HCT116 (cell line): ENCODE results near the gene TIMM10. TPM values are rescaled to one million over a fixed set of nuclear protein-coding genes. Genes with fewer than 3 reads are reported as not detected.

Experiments
- ATAC-seq: fragments of 200-7000 bp; cut with Tn5 transposase; 2 replicates; pipeline ENCODE4 v1.9.1; 2020; ENCODE audit warnings: mild to moderate bottlenecking, moderate library complexity
- BruUV-seq: library from RNA; stranded (reverse); fragments of 400-500 nt; replicated peaks from 2 replicates; lab custom pipeline; 2021; lab: Mats Ljungman, UMichigan
- CTCF ChIA-PET: fragments of 300-600 bp; sonication (Branson Sonifier 250); formaldehyde crosslinking; loops from one replicate; lab custom pipeline; 2021; ENCODE audit warnings: antibody characterized with exemption; lab: Charles Lee
- POLR2A ChIA-PET: fragments of 300-600, 350-600 bp; sonication (Branson Sonifier 250); formaldehyde crosslinking; loops from one replicate; lab custom pipeline; 2021; ENCODE audit warnings: antibody characterized with exemption; lab: Charles Lee
- RAD21 ChIA-PET, 2 experiments: fragments of 300-600 bp; sonication (Branson Sonifier 250); formaldehyde crosslinking; loops; one replicate each; lab custom pipeline; 2023; ENCODE audit warnings: low total read pairs in 2 of 2; ENCODE audit not compliant: uncharacterized antibody in 2 of 2, unreplicated experiment in 2 of 2, low non-redundant PET in 1 of 2; lab: Charles Lee
- DNase-seq: peaks from one replicate; pipeline ENCODE4 v3.0.0-alpha.2; 2010; ENCODE audit warnings: low read depth, low spot score
- H2AFZ ChIP-seq: fragments of 200-600 bp; shearing (Covaris generic), sonication (generic); 2 replicates; pipeline ENCODE4 v1.6.1; 2017; ENCODE audit warnings: low read depth, mixed run types, mixed read lengths, antibody characterized with exemption, low read length; ENCODE audit not compliant: poor library complexity, severe bottlenecking
- H3K27ac ChIP-seq: 2 replicates; pipeline ENCODE4 v1.5.1; 2012; ENCODE audit warnings: low read depth, low read length
- H3K27me3 ChIP-seq: fragments of 200-600 bp; sonication (generic); 2 replicates; pipeline ENCODE4 v1.6.1; 2016; ENCODE audit warnings: mixed run types, low read length, mixed read lengths; ENCODE audit not compliant: insufficient read depth
- H3K36me3 ChIP-seq, 2 experiments: fragments of 200-500 bp in 1 of 2; fragments of 200-600 bp in 1 of 2; sonication (Bioruptor generic) in 1 of 2; sonication (generic) in 1 of 2; 2 replicates each; pipeline versions ENCODE4 v1.5.1 to v1.6.1; 2014 to 2016; ENCODE audit warnings: low read length in 2 of 2, inconsistent platforms in 1 of 2, mixed read lengths in 1 of 2, mixed run types in 1 of 2; ENCODE audit not compliant: insufficient read depth in 2 of 2, control insufficient read depth in 1 of 2
- H3K4me1 ChIP-seq, 2 experiments: fragments of 200-600 bp in 1 of 2; sonication (generic) in 1 of 2; 2 replicates each; pipeline versions ENCODE4 v1.5.1 to v1.6.1; 2012 to 2017; ENCODE audit warnings: low read length in 2 of 2, inconsistent platforms in 1 of 2, mild to moderate bottlenecking in 1 of 2, mixed read lengths in 1 of 2, mixed run types in 1 of 2, moderate library complexity in 1 of 2; ENCODE audit not compliant: insufficient read depth in 2 of 2, control insufficient read depth in 1 of 2
- H3K4me2 ChIP-seq: fragments of 200-600 bp; sonication (generic); 2 replicates; pipeline ENCODE4 v1.6.1; 2017; ENCODE audit warnings: mixed run types, low read length, mixed read lengths
- H3K4me3 ChIP-seq, 2 experiments: fragments of 200-600 bp in 1 of 2; sonication (generic) in 1 of 2; replicated peaks in 1 of 2; 2 replicates each; pipeline ENCODE4 v1.5.1; 2011 to 2016; ENCODE audit warnings: low read length in 2 of 2, control low read depth in 1 of 2, low read depth in 1 of 2, mild to moderate bottlenecking in 1 of 2, mixed read lengths in 1 of 2, mixed run types in 1 of 2
- H3K79me2 ChIP-seq: fragments of 200-600 bp; sonication (generic); 2 replicates; pipeline ENCODE4 v1.6.1; 2017; ENCODE audit warnings: mild to moderate bottlenecking, mixed run types, low read length, moderate library complexity, mixed read lengths; ENCODE audit not compliant: insufficient read depth
- H3K9ac ChIP-seq: fragments of 200-600 bp; sonication (generic); 2 replicates; pipeline ENCODE4 v1.6.1; 2016; ENCODE audit warnings: low read length, mixed read lengths
- H3K9me2 ChIP-seq: fragments of 200-600 bp; sonication (generic), shearing (Covaris generic); 2 replicates; pipeline ENCODE4 v1.6.1; 2017; ENCODE audit warnings: mixed run types, mild to moderate bottlenecking, moderate library complexity; ENCODE audit not compliant: insufficient read depth
- H3K9me3 ChIP-seq, 2 experiments: fragments of 200-500 bp in 1 of 2; fragments of 200-600 bp in 1 of 2; sonication (Bioruptor generic) in 1 of 2; sonication (generic) in 1 of 2; 2 replicates each; pipeline ENCODE4 v1.6.1; 2014 to 2017; ENCODE audit warnings: low read length in 2 of 2, mixed read lengths in 2 of 2, inconsistent platforms in 1 of 2, low read depth in 1 of 2, mild to moderate bottlenecking in 1 of 2, mixed run types in 1 of 2, moderate library complexity in 1 of 2; ENCODE audit not compliant: control insufficient read depth in 1 of 2, insufficient read depth in 1 of 2
- H4K20me1 ChIP-seq: fragments of 200-600 bp; sonication (generic), shearing (Covaris generic); 2 replicates; pipeline ENCODE4 v1.6.1; 2017; ENCODE audit warnings: mixed run types, mild to moderate bottlenecking, moderate library complexity; ENCODE audit not compliant: insufficient read depth
- ELF1 ChIP-seq: IDR thresholded peaks from 2 replicates; pipeline ENCODE4 v1.6.1; 2012; ENCODE audit warnings: low read depth, borderline replicate concordance
- POLR2A ChIP-seq: IDR thresholded peaks from 2 replicates; pipeline ENCODE4 v1.7.0; 2011; ENCODE audit warnings: borderline replicate concordance; ENCODE audit not compliant: insufficient read depth, insufficient read length; ENCODE audit errors: extremely low read depth
- ZFX ChIP-seq: fragments of 450-650 bp; IDR thresholded peaks from 2 replicates; pipeline ENCODE4 v1.6.1; 2017
- intact Hi-C: fragments of 100-400 bp; cut with micrococcal nuclease; formaldehyde crosslinking; loops from 2 replicates; pipeline ENCODE4 v1.10.0; 2022
- total RNA-seq: library from RNA; stranded (reverse); gene quantifications from one replicate; pipeline ENCODE4 v1.2.1, GENCODE V29; 2021; ENCODE audit not compliant: unreplicated experiment
- TF ChIP-seq, protein P1 (sequence below): IDR thresholded peaks from 2 replicates; pipeline ENCODE4 v1.6.1; 2012
- TF ChIP-seq, protein P2 (sequence below), 3 experiments: fragments of 200-600 bp in 1 of 3; sonication (generic) in 1 of 3; IDR thresholded peaks in 2 of 3; conservative IDR thresholded peaks in 1 of 3; 2 replicates each; pipeline ENCODE4 v1.5.1; 2012 to 2017; ENCODE audit warnings: low read depth in 2 of 3, low read length in 2 of 3, antibody characterized with exemption in 1 of 3, borderline replicate concordance in 1 of 3, control low read depth in 1 of 3, mild to moderate bottlenecking in 1 of 3, mixed read lengths in 1 of 3, mixed run types in 1 of 3, moderate library complexity in 1 of 3; ENCODE audit not compliant: insufficient read depth in 1 of 3

TIMM10 gene
- total RNA-seq, 1 experiment from 2014 or later, result 65.6 TPM

DNA sequence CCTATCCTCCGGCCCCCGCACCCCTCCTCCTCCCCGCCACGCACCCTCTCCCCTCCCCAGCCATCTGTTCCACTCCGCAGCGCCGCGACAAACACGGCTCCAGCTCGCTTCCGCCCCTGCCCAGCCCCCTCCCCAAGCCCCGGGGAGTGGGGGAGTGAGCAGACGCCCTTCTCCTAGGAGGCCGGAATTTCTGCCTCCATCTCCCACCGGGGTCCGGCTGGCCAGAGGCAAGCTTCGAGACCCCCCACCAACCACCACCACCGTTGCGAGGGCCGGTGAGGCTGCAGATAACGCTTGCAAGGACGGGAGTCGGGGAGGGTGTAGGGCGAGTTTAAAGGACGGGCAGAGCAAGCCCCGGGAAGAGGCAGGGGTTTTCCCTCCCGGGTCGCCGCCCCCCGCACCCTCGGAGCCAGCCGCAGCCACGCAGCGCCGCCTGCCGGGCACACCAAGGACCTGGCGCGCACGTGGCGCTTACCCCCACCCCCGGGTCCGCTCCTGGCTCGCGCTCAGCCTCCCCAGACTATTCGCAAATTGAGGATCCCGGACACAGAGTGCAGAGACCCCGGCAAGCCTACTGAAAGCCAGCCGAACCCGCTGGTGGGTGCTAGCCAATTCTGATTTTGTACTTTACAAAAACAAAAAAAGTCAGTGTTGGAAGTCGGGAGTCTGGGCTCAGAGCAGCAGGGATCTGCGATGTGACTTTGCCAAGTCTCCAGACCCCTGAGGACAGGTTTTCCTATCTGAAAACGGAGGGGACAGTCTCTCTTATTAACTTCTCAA is 47.6 kb downstream of the TIMM10 start:
- intact Hi-C loops, result no loop called here

More for the DNA sequence above, 47.6 kb downstream of the TIMM10 start:
- CTCF ChIA-PET, result interaction anchor here (3.9 kb wide), 1 partner anchor 10 kb away, joined by 23 read pairs; no protein-coding TSS in a partner anchor
- Histone ChIP-seq H3K9me2 (no peaks in the 10 kb centered on the region), H3K27ac (no peak overlapping the region)
- TF ChIP-seq ELF1, result no peak
- TF ChIP-seq POLR2A, result no peak
- no peak for TF ChIP-seq ZFX
- TF ChIP-seq, protein P1, sequence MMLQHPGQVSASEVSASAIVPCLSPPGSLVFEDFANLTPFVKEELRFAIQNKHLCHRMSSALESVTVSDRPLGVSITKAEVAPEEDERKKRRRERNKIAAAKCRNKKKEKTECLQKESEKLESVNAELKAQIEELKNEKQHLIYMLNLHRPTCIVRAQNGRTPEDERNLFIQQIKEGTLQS, result no peak
- TF ChIP-seq, protein P2, sequence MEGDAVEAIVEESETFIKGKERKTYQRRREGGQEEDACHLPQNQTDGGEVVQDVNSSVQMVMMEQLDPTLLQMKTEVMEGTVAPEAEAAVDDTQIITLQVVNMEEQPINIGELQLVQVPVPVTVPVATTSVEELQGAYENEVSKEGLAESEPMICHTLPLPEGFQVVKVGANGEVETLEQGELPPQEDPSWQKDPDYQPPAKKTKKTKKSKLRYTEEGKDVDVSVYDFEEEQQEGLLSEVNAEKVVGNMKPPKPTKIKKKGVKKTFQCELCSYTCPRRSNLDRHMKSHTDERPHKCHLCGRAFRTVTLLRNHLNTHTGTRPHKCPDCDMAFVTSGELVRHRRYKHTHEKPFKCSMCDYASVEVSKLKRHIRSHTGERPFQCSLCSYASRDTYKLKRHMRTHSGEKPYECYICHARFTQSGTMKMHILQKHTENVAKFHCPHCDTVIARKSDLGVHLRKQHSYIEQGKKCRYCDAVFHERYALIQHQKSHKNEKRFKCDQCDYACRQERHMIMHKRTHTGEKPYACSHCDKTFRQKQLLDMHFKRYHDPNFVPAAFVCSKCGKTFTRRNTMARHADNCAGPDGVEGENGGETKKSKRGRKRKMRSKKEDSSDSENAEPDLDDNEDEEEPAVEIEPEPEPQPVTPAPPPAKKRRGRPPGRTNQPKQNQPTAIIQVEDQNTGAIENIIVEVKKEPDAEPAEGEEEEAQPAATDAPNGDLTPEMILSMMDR (IDR thresholded peaks at IDR 0.05 in 2 of 3, conservative IDR thresholded peaks at IDR 0.05 in 1 of 3; ENCODE audit: borderline replicate concordance in 1 of 3, insufficient read depth in 1 of 3, low read depth in 2 of 3, low read length in 2 of 3), result no peak
- TF ChIP-seq, all 23 proteins: peak for 0
- no peaks in the 10 kb centered on the region for H3K4me1 ChIP-seq
- no peaks in the 10 kb centered on the region for H3K36me3 ChIP-seq
- no peak overlapping the region for H3K4me3 ChIP-seq
- no peaks in the 10 kb centered on the region for H4K20me1 ChIP-seq
- no peak overlapping the region for H3K4me2 ChIP-seq
- POLR2A ChIA-PET, result no interaction called here
- H3K9ac ChIP-seq, result no peak overlapping the region
- no peak overlapping the region for H2AFZ ChIP-seq
- no peak for ATAC-seq
- BruUV-seq, result no TSS peak
- DNase-seq, result no peak
- H3K27me3 ChIP-seq, result no peaks in the 10 kb centered on the region
- H3K9me3 ChIP-seq, result no peaks in the 10 kb centered on the region
- RAD21 ChIA-PET, result no interaction called here
- H3K79me2 ChIP-seq, result no peaks in the 10 kb centered on the region
